ENCODE results near the gene SGCE. TPM values are rescaled to one million over a fixed set of nuclear protein-coding genes. Genes with fewer than 3 reads are reported as not detected.

Gene SGCE
- total RNA-seq, 1 experiment from 2014 or later, result 33.8 TPM

DNA sequence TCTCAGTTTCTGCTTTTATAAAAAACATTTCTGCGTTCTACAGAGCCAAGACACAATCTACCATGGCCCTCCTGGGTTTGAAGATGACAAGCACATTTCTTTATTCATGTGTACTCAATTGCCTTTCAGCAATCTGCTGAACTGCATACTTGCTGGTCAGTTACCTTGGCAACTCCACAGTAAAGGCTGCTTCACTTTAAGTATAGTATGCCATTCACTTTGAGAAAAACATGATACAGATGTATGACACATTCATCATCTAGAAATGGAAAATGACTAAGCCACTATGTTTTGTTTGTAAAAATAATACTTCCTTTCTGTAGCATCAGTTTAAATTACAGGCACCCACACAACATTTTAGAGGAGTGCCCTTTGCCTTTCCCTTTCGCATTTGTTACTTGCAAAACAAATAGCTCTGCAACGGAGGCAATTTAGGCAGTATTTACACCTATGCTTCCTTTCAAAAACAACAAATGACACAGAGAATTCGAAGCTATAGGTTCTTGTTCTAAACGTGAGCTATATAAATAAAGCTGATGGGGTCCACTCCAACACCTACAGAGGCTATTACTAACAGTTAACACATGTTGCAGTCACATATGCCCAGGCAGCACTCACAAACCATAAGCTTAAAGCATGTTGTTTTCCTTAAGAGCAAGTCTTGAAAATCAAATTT lies 23.5 kb downstream of the SGCE start:
- Mint-ChIP-seq H3K9me3 (ENCODE audit: low read depth, unreplicated experiment) (no peaks in the 10 kb centered on the region), H3K4me1 (ENCODE audit: low read depth, unreplicated experiment) (peaks cover 9% of the 10 kb centered on the region), H3K27me3 (ENCODE audit: unreplicated experiment) (no peaks in the 10 kb centered on the region), H3K36me3 (ENCODE audit: insufficient read depth, unreplicated experiment) (no peaks in the 10 kb centered on the region), H3K4me3 (ENCODE audit: low read depth, unreplicated experiment) (no peak overlapping the region), H3K27ac (ENCODE audit: unreplicated experiment) (no peak overlapping the region)
- TF ChIP-seq, protein P1, sequence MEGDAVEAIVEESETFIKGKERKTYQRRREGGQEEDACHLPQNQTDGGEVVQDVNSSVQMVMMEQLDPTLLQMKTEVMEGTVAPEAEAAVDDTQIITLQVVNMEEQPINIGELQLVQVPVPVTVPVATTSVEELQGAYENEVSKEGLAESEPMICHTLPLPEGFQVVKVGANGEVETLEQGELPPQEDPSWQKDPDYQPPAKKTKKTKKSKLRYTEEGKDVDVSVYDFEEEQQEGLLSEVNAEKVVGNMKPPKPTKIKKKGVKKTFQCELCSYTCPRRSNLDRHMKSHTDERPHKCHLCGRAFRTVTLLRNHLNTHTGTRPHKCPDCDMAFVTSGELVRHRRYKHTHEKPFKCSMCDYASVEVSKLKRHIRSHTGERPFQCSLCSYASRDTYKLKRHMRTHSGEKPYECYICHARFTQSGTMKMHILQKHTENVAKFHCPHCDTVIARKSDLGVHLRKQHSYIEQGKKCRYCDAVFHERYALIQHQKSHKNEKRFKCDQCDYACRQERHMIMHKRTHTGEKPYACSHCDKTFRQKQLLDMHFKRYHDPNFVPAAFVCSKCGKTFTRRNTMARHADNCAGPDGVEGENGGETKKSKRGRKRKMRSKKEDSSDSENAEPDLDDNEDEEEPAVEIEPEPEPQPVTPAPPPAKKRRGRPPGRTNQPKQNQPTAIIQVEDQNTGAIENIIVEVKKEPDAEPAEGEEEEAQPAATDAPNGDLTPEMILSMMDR (IDR thresholded peaks at IDR 0.05; ENCODE audit: unreplicated experiment), result no peak
- no peak for DNase-seq
- intact Hi-C loops (cut with micrococcal nuclease; ENCODE audit: unreplicated experiment), result no loop called here
- BruUV-seq (replicated peaks), result no TSS peak
- CTCF ChIA-PET, result no interaction called here

DNA sequence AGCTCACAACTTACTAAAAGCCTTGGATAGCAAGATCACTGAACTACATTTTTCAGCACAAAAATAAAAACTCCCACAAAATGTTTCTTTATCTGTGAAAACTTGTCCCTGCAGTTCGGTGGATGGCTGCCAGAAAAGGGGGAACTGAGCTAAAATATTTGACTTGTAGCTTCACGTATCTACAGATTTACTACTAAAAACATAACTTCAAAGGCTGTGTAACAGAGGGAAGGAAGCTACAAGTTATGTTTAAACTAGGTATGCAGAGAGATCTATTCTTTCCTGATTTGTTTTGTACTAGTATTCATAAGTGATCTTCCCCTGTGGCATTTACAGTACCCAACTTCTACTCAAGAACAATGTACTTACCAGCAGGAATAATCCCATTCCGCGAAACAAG lies 25.1 kb downstream of the SGCE start:
- no peaks in the 10 kb centered on the region for H3K36me3 Mint-ChIP-seq (ENCODE audit: insufficient read depth, unreplicated experiment)
- CTCF ChIA-PET, result no interaction called here
- H3K9me3 Mint-ChIP-seq (ENCODE audit: low read depth, unreplicated experiment), result no peaks in the 10 kb centered on the region
- peaks cover 9% of the 10 kb centered on the region for H3K4me1 Mint-ChIP-seq (ENCODE audit: low read depth, unreplicated experiment)
- intact Hi-C loops (cut with micrococcal nuclease; ENCODE audit: unreplicated experiment), result no loop called here
- no peak for DNase-seq
- H3K4me3 Mint-ChIP-seq (ENCODE audit: low read depth, unreplicated experiment), result no peak overlapping the region
- TF ChIP-seq, protein P1 (IDR thresholded peaks at IDR 0.05; ENCODE audit: unreplicated experiment), result no peak
- no peak overlapping the region for H3K27ac Mint-ChIP-seq (ENCODE audit: unreplicated experiment)
- no peaks in the 10 kb centered on the region for H3K27me3 Mint-ChIP-seq (ENCODE audit: unreplicated experiment)
- BruUV-seq (replicated peaks), result no TSS peak

DNA sequence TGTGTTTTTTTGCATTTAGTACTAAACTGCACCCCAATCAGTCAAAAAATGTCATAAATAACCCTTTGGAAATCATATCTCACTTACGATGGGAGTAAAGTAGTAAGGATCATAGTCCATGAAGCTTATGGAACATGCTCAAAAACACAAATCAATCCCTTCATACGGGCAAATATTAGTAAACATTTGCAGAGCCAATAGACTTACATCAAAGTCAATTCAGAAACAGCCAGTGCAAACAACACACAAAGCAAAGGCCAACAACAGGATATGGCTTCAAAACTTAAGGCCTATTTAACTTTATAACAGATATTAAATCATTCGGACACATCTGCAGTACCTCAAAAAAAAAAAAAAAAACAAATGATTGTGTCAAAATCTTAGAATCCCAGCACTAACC lies 32.1 kb downstream of the SGCE start:
- no TSS peak for BruUV-seq (replicated peaks)
- H3K4me3 Mint-ChIP-seq (ENCODE audit: low read depth, unreplicated experiment), result no peak overlapping the region
- no peak overlapping the region for H3K27ac Mint-ChIP-seq (ENCODE audit: unreplicated experiment)
- intact Hi-C loops (cut with micrococcal nuclease; ENCODE audit: unreplicated experiment), result no loop called here
- TF ChIP-seq, protein P1 (IDR thresholded peaks at IDR 0.05; ENCODE audit: unreplicated experiment), result no peak
- no peaks in the 10 kb centered on the region for H3K9me3 Mint-ChIP-seq (ENCODE audit: low read depth, unreplicated experiment)
- DNase-seq, result no peak
- H3K36me3 Mint-ChIP-seq (ENCODE audit: insufficient read depth, unreplicated experiment), result no peaks in the 10 kb centered on the region
- no peaks in the 10 kb centered on the region for H3K27me3 Mint-ChIP-seq (ENCODE audit: unreplicated experiment)
- peaks cover 11% of the 10 kb centered on the region for H3K4me1 Mint-ChIP-seq (ENCODE audit: low read depth, unreplicated experiment)
- CTCF ChIA-PET, result no interaction called here

DNA sequence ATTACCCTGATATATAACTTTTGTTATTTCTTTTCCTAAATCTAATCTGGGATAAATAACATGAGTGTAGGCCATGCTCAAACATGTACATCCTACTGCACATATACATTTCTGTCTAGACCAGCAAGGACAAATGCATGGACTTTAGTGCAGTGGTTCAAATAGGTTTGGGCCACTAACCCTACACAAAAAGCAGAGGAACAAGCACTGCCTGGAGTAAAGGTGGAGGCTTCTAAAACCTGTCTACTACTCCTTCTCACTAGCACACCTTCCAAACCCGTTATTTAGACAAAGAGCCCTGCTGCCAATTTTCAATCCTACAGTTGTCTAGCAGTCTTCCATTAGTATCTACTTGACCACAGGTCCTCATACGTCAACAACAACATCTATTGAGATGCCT lies 34.8 kb downstream of the SGCE start:
- no peak for DNase-seq
- no peaks in the 10 kb centered on the region for H3K36me3 Mint-ChIP-seq (ENCODE audit: insufficient read depth, unreplicated experiment)
- H3K27ac Mint-ChIP-seq (ENCODE audit: unreplicated experiment), result no peak overlapping the region
- no peaks in the 10 kb centered on the region for H3K27me3 Mint-ChIP-seq (ENCODE audit: unreplicated experiment)
- CTCF ChIA-PET, result no interaction called here
- H3K4me1 Mint-ChIP-seq (ENCODE audit: low read depth, unreplicated experiment), result peaks cover 11% of the 10 kb centered on the region
- TF ChIP-seq, protein P1 (IDR thresholded peaks at IDR 0.05; ENCODE audit: unreplicated experiment), result no peak
- no peaks in the 10 kb centered on the region for H3K9me3 Mint-ChIP-seq (ENCODE audit: low read depth, unreplicated experiment)
- H3K4me3 Mint-ChIP-seq (ENCODE audit: low read depth, unreplicated experiment), result no peak overlapping the region
- intact Hi-C loops (cut with micrococcal nuclease; ENCODE audit: unreplicated experiment), result no loop called here
- BruUV-seq (replicated peaks), result no TSS peak
